GM23248 (cell line): ENCODE measurements around the gene ZFAND2B. TPM values are rescaled to one million over a fixed set of nuclear protein-coding genes. Genes with fewer than 3 reads are reported as not detected.

Experiments used
- DNase-seq: peaks from one replicate; pipeline ENCODE4 v3.0.0-alpha.2; 2015
- H2AFZ ChIP-seq: fragments of 200-600 bp; sonication (generic); 2 replicates; pipeline ENCODE4 v1.6.1; 2016; ENCODE audit warnings: antibody characterized with exemption
- H3F3A ChIP-seq: fragments of 200-600 bp; sonication (generic); 2 replicates; pipeline ENCODE4 v1.6.1; 2016; ENCODE audit warnings: mild to moderate bottlenecking, antibody characterized with exemption, mixed run types; ENCODE audit not compliant: insufficient read depth
- H3K27ac ChIP-seq: fragments of 200-600 bp; sonication (generic); 2 replicates; pipeline ENCODE4 v1.5.1; 2016; ENCODE audit warnings: mild to moderate bottlenecking
- H3K27me3 ChIP-seq: fragments of 200-600 bp; sonication (generic); replicated peaks from 2 replicates; pipeline ENCODE4 v1.6.1; 2016; ENCODE audit warnings: mild to moderate bottlenecking; ENCODE audit not compliant: insufficient read depth
- H3K36me3 ChIP-seq: fragments of 200-600 bp; sonication (generic); 2 replicates; pipeline ENCODE4 v1.6.1; 2016; ENCODE audit warnings: low read depth, mild to moderate bottlenecking
- H3K4me1 ChIP-seq: fragments of 200-600 bp; sonication (generic); 2 replicates; pipeline ENCODE4 v1.6.1; 2016; ENCODE audit warnings: mild to moderate bottlenecking; ENCODE audit not compliant: insufficient read depth
- H3K4me2 ChIP-seq: fragments of 200-600 bp; sonication (generic); one replicate; pipeline ENCODE4 v1.6.1; 2016; ENCODE audit warnings: mild to moderate bottlenecking; ENCODE audit not compliant: unreplicated experiment
- H3K4me3 ChIP-seq: fragments of 200-600 bp; sonication (generic); 2 replicates; pipeline ENCODE4 v1.5.1; 2016; ENCODE audit warnings: mild to moderate bottlenecking
- H3K79me2 ChIP-seq: fragments of 200-600 bp; sonication (generic); 2 replicates; pipeline ENCODE4 v1.6.1; 2016; ENCODE audit warnings: mild to moderate bottlenecking; ENCODE audit not compliant: insufficient read depth
- H3K9ac ChIP-seq: fragments of 200-600 bp; sonication (generic); 2 replicates; pipeline ENCODE4 v1.6.1; 2016; ENCODE audit warnings: mild to moderate bottlenecking
- H3K9me2 ChIP-seq: fragments of 200-600 bp; sonication (generic); 2 replicates; pipeline ENCODE4 v1.6.1; 2016; ENCODE audit warnings: mixed run types, mild to moderate bottlenecking, moderate library complexity; ENCODE audit not compliant: insufficient read depth
- H3K9me3 ChIP-seq: fragments of 200-600 bp; sonication (generic); one replicate; pipeline ENCODE4 v1.6.1; 2017; ENCODE audit warnings: low read depth
- H4K20me1 ChIP-seq: fragments of 200-600 bp; sonication (generic); 2 replicates; pipeline ENCODE4 v1.6.0; 2016; ENCODE audit not compliant: insufficient read depth
- EZH2 ChIP-seq: fragments of 200-600 bp; sonication (generic); IDR thresholded peaks from 2 replicates; pipeline ENCODE4 v1.6.1; 2018; ENCODE audit warnings: antibody characterized with exemption, mild to moderate bottlenecking; ENCODE audit not compliant: insufficient read depth, poor library complexity, severe bottlenecking
- EZH2phosphoT487 ChIP-seq: fragments of 200-600 bp; sonication (generic); IDR thresholded peaks from 2 replicates; pipeline ENCODE4 v1.6.1; 2018; ENCODE audit warnings: antibody characterized with exemption, moderate library complexity, mild to moderate bottlenecking, low read depth; ENCODE audit not compliant: insufficient read depth
- WGBS, 2 experiments: methylation state at CpG; one replicate each; pipeline ENCODE4 v1.1.6; 2015 to 2017; ENCODE audit warnings: low lambda C conversion rate in 2 of 2, low coverage in 1 of 2; ENCODE audit errors: missing lambda C conversion rate in 2 of 2; 5-methylcytosine and 5-hydroxymethylcytosine counted together
- in situ Hi-C: fragments of 300-500 bp; cut with MboI; formaldehyde crosslinking; loops from 2 replicates; pipeline ENCODE4 v1.15.0; 2020
- polyA plus RNA-seq: library from polyadenylated mRNA; unstranded; fragments of >200 nt; fragmentation: Nextera tagmentation; extraction: Ambion mirVana; gene quantifications from 2 replicates; pipeline ENCODE4 v1.2.1, GENCODE V29; 2016
- total RNA-seq: library from RNA; depleted of rRNA; stranded (reverse); fragments of >200 nt; shearing (Covaris generic); gene quantifications from 2 replicates; pipeline ENCODE4 v1.2.3, GENCODE V29; 2014

The ZFAND2B gene
- total and polyA plus RNA-seq, 2 experiments from 2014 or later = 38.9 to 39.3 TPM

- Histone ChIP-seq H4K20me1 (no peaks in the 10 kb centered on the region), H3F3A (peaks cover 17% of the 10 kb centered on the region), H3K27me3 (no peaks in the 10 kb centered on the region), H3K79me2 (peaks cover 12% of the 10 kb centered on the region; the same call in 1 of the 2 replicates), H3K4me1 (peaks cover 16% of the 10 kb centered on the region), H3K9me2 (no peaks in the 10 kb centered on the region), H3K27ac (peak overlapping the region; percentile 91; the same call in 1 of the 2 replicates), H3K36me3 (peaks cover 25% of the 10 kb centered on the region), H3K9ac (peak overlapping the region; percentile 83; the same call in 1 of the 2 replicates), H3K4me2 (no peak overlapping the region), H2AFZ (no peak overlapping the region), H3K9me3 (no peaks in the 10 kb centered on the region), H3K4me3 (no peak overlapping the region)
- DNase-seq = no peak
- 90 to 92% methylated on average over 15 to 18 of the region's 18 CpGs for WGBS, 2 experiments
- in situ Hi-C loops = no loop called here
- TF ChIP-seq EZH2 (no peak), EZH2phosphoT487 (no peak)
Measured at GRCh38 chr2:219219784-219220532, 13.4 kb downstream of the ZFAND2B start.

- TF ChIP-seq EZH2phosphoT487 (no peak), EZH2 (no peak)
- in situ Hi-C loops = no loop called here
- Histone ChIP-seq H3K4me1 (peaks cover 16% of the 10 kb centered on the region), H3K9me3 (no peaks in the 10 kb centered on the region), H3F3A (peaks cover 17% of the 10 kb centered on the region), H3K36me3 (peaks cover 25% of the 10 kb centered on the region), H3K4me2 (no peak overlapping the region), H4K20me1 (no peaks in the 10 kb centered on the region), H3K79me2 (peaks cover 20% of the 10 kb centered on the region), H2AFZ (no peak overlapping the region), H3K9ac (no peak overlapping the region), H3K27me3 (no peaks in the 10 kb centered on the region), H3K27ac (no peak overlapping the region), H3K9me2 (no peaks in the 10 kb centered on the region), H3K4me3 (no peak overlapping the region)
- WGBS, 2 experiments = 88 to 89% methylated on average over 18 to 19 of the region's 19 CpGs
- no peak for DNase-seq
Measured at GRCh38 chr2:219220652-219221402, 14.2 kb downstream of the ZFAND2B start.

GRCh38 chr2:219221957-219222518, 15.5 kb downstream of the ZFAND2B start:
- H3K27me3 ChIP-seq = no peaks in the 10 kb centered on the region
- peaks cover 11% of the 10 kb centered on the region for H3K4me1 ChIP-seq
- in situ Hi-C loops = no loop called here
- peaks cover 22% of the 10 kb centered on the region for H3K79me2 ChIP-seq
- H3K9ac ChIP-seq = no peak overlapping the region
- H4K20me1 ChIP-seq = no peaks in the 10 kb centered on the region
- H3K4me3 ChIP-seq = no peak overlapping the region
- no peaks in the 10 kb centered on the region for H3K9me3 ChIP-seq
- H3K27ac ChIP-seq = no peak overlapping the region
- DNase-seq = no peak
- TF ChIP-seq EZH2 (no peak), EZH2phosphoT487 (no peak)
- peaks cover 25% of the 10 kb centered on the region for H3K36me3 ChIP-seq
- no peak overlapping the region for H2AFZ ChIP-seq
- peaks cover 17% of the 10 kb centered on the region for H3F3A ChIP-seq
- no peaks in the 10 kb centered on the region for H3K9me2 ChIP-seq
- no peak overlapping the region for H3K4me2 ChIP-seq
- WGBS, 2 experiments = 90% methylated on average over 16 of the region's 16 CpGs

DNA sequence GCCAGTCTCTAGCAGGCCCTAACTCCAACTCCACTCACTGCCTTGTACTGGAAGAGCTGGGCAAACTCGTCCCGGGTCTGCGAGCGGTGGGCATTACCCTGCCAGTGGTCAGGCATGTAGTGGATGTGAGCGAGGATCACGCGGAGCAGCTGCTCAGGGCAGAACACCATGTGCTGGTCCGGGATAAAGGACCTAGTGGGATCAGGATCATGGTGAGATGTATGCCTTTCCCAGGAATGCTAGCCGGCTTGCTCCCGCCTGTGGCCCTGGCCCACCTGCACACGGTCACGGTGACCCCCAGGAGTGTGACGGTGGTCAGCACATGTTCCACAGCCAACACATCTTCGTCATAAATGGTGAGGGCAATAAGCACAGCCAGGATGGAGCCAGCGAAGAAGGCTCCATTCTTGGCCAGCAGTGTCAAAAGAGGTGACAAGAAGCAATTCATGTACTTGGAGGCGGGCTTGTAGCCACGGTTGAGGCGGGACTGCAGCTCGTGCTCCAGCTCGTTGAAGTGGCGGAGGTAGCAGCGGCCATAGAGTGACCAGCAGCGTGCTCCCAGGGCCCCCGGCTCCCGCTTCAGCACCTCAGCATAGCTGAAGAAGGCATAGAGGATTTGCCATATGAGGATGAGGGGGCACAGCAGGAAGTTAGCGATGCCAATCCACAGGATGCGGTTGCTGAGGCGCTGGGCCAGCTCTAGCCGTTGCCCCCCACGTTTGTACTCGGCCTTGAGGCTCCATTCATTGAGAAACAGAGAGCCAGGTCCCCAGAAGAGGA, 17.4 kb downstream of the ZFAND2B start:
- H3K27ac ChIP-seq = no peak overlapping the region
- H3K27me3 ChIP-seq = no peaks in the 10 kb centered on the region
- H3K9ac ChIP-seq = no peak overlapping the region
- no peak overlapping the region for H3K4me2 ChIP-seq
- no peak for TF ChIP-seq EZH2phosphoT487
- no peak for TF ChIP-seq EZH2
- no peaks in the 10 kb centered on the region for H3K9me2 ChIP-seq
- peaks cover 17% of the 10 kb centered on the region for H3K4me1 ChIP-seq
- 93 to 94% methylated on average over 31 of the region's 31 CpGs for WGBS, 2 experiments
- no peak overlapping the region for H2AFZ ChIP-seq
- H4K20me1 ChIP-seq = no peaks in the 10 kb centered on the region
- peaks cover 41% of the 10 kb centered on the region for H3K79me2 ChIP-seq
- H3K4me3 ChIP-seq = no peak overlapping the region
- H3K9me3 ChIP-seq = no peaks in the 10 kb centered on the region
- peaks cover 25% of the 10 kb centered on the region for H3K36me3 ChIP-seq
- no peak for DNase-seq
- in situ Hi-C loops = no loop called here
- H3F3A ChIP-seq = peaks cover 16% of the 10 kb centered on the region
